GM18502 (cell line): ENCODE results near the gene NUDT3.
"Not testable (repeated sequence)": the region's sequence is repeated elsewhere in the genome, so short reads cannot be mapped to it uniquely, and the experiment has no call there.

ENCODE experiments used
- ATAC-seq: cut with Tn5 transposase; IDR thresholded peaks from one replicate; pipeline ENCODE4 v1.9.1; 2021; ENCODE audit warnings: mild to moderate bottlenecking; ENCODE audit not compliant: unreplicated experiment, poor library complexity

NUDT3 gene

GRCh38 chr6:34371865-34372264, 20.6 kb downstream of the NUDT3 start:
- ATAC-seq = not testable (repeated sequence)

GRCh38 chr6:34370361-34370760, 22.1 kb downstream of the NUDT3 start:
- ATAC-seq = no peak

- ATAC-seq = no peak
Observed at GRCh38 chr6:34369385-34369784, 23.1 kb downstream of the NUDT3 start.

- ATAC-seq = no peak
Observed at GRCh38 chr6:34366639-34366921, 25.9 kb downstream of the NUDT3 start.

- ATAC-seq = not testable (repeated sequence)
Observed at GRCh38 chr6:34365781-34366638, 26.5 kb downstream of the NUDT3 start.

- ATAC-seq = not testable (repeated sequence)
Observed at GRCh38 chr6:34363681-34364075, 28.8 kb downstream of the NUDT3 start.

- ATAC-seq = no peak
Observed at GRCh38 chr6:34362909-34363680, 29.4 kb downstream of the NUDT3 start.

- ATAC-seq = no peak
Observed at GRCh38 chr6:34362176-34362575, 30.3 kb downstream of the NUDT3 start.

- no peak for ATAC-seq
Observed at GRCh38 chr6:34360556-34360955, 31.9 kb downstream of the NUDT3 start.

- no peak for ATAC-seq
Observed at GRCh38 chr6:34359418-34360158, 32.9 kb downstream of the NUDT3 start.

GRCh38 chr6:34358389-34358905, 34.0 kb downstream of the NUDT3 start:
- no peak for ATAC-seq

GRCh38 chr6:34357937-34358336, 34.5 kb downstream of the NUDT3 start:
- ATAC-seq = no peak

GRCh38 chr6:34355889-34356288, 36.6 kb downstream of the NUDT3 start:
- ATAC-seq = no peak

GRCh38 chr6:34354230-34354629, 38.2 kb downstream of the NUDT3 start:
- ATAC-seq = not testable (repeated sequence)

GRCh38 chr6:34353530-34353929, 38.9 kb downstream of the NUDT3 start:
- ATAC-seq = not testable (repeated sequence)

- no peak for ATAC-seq
Observed at GRCh38 chr6:34352305-34352937, 40.0 kb downstream of the NUDT3 start.

GRCh38 chr6:34350934-34351217, 41.6 kb downstream of the NUDT3 start:
- no peak for ATAC-seq

- no peak for ATAC-seq
Observed at GRCh38 chr6:34350137-34350933, 42.1 kb downstream of the NUDT3 start.

GRCh38 chr6:34349211-34349610, 43.3 kb downstream of the NUDT3 start:
- no peak for ATAC-seq

- no peak for ATAC-seq
Observed at GRCh38 chr6:34347303-34347702, 45.2 kb downstream of the NUDT3 start.
